SK-N-SH (cell line): ENCODE data around the gene TMEM120B.

Experiments used
- ELF1 ChIP-seq: IDR thresholded peaks from 2 replicates; pipeline ENCODE4 v1.4.0; 2012
- EP300 ChIP-seq, 2 experiments: IDR thresholded peaks; 2 replicates each; pipeline versions ENCODE4 v1.4.0 to v1.6.1; 2012; ENCODE audit warnings: borderline replicate concordance in 1 of 2, low read depth in 1 of 2, low read length in 1 of 2
- EZH2phosphoT487 ChIP-seq: fragments of 200-600 bp; sonication (generic); IDR thresholded peaks from 2 replicates; pipeline ENCODE4 v1.6.1; 2017; ENCODE audit warnings: low read depth, mixed run types, mild to moderate bottlenecking, antibody characterized with exemption, moderate library complexity, borderline replicate concordance
- FOXJ3 ChIP-seq: sonication (generic); formaldehyde crosslinking; IDR thresholded peaks from 2 replicates; pipeline ENCODE4 v1.5.1; 2020; ENCODE audit warnings: mild to moderate bottlenecking, missing genetic modification reagents
- RCOR1 ChIP-seq: fragments of 150-350 bp; IDR thresholded peaks from 2 replicates; pipeline ENCODE4 v1.6.1; 2017; ENCODE audit warnings: antibody characterized with exemption, low read length
- SMC3 ChIP-seq: IDR thresholded peaks from 2 replicates; pipeline ENCODE4 v1.6.1; 2012; ENCODE audit warnings: low read depth, low read length, improper control_type of control experiment
- TAF1 ChIP-seq: IDR thresholded peaks from 2 replicates; pipeline ENCODE4 v1.6.1; 2012; ENCODE audit warnings: low read depth, mild to moderate bottlenecking, low read length, moderate library complexity, borderline replicate concordance
- TCF12 ChIP-seq: IDR thresholded peaks from 2 replicates; pipeline ENCODE4 v1.4.0; 2012
- YY1 ChIP-seq: IDR thresholded peaks from 2 replicates; pipeline ENCODE4 v1.4.0; 2012; ENCODE audit warnings: low read depth, mild to moderate bottlenecking
- TF ChIP-seq, protein P1 (sequence below): fragments of 200-600 bp; sonication (generic); IDR thresholded peaks from 2 replicates; pipeline ENCODE4 v1.6.1; 2017; ENCODE audit warnings: antibody characterized with exemption, mild to moderate bottlenecking, moderate library complexity
- TF ChIP-seq, protein P2 (sequence below): IDR thresholded peaks from 2 replicates; pipeline ENCODE4 v1.4.0; 2012; ENCODE audit warnings: low read depth
- TF ChIP-seq, protein P3 (sequence below): fragments of 150-350 bp; IDR thresholded peaks from 2 replicates; pipeline ENCODE4 v1.6.1; 2017; ENCODE audit warnings: antibody characterized with exemption, low read length, low read depth, borderline replicate concordance
- TF ChIP-seq, protein P4 (sequence below): IDR thresholded peaks from 2 replicates; pipeline ENCODE4 v1.6.1; 2012; ENCODE audit warnings: mild to moderate bottlenecking, low read depth, low read length, moderate library complexity

DNA sequence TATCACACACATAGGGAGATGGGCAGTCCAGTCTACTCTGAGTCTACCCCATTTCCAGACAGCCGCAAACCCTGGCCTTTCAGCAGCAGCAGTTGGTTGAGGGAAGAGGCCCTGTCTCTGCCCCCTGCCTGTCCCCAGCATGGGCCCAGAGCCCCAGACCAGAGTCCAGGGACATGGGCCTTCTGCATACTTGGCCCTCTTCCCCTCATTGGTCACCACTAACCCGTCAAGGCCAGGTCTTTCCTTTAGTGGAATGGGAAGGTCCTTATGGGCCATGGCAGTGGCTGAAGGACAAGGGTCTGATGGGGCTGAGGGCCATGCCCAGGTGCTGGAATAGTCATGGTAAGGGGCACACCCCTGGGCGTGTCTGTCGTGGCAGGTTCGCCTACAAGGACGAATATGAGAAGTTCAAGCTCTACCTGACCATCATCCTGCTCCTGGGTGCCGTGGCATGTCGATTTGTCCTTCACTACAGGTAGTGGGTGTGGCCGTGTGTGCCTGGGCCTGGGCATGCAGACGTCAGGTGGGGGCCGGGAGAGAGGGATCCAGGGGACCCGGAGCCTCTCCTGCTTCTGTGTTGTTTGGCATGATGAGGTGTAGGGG, 39.3 kb downstream of the TMEM120B start:
- TF ChIP-seq, protein P1, sequence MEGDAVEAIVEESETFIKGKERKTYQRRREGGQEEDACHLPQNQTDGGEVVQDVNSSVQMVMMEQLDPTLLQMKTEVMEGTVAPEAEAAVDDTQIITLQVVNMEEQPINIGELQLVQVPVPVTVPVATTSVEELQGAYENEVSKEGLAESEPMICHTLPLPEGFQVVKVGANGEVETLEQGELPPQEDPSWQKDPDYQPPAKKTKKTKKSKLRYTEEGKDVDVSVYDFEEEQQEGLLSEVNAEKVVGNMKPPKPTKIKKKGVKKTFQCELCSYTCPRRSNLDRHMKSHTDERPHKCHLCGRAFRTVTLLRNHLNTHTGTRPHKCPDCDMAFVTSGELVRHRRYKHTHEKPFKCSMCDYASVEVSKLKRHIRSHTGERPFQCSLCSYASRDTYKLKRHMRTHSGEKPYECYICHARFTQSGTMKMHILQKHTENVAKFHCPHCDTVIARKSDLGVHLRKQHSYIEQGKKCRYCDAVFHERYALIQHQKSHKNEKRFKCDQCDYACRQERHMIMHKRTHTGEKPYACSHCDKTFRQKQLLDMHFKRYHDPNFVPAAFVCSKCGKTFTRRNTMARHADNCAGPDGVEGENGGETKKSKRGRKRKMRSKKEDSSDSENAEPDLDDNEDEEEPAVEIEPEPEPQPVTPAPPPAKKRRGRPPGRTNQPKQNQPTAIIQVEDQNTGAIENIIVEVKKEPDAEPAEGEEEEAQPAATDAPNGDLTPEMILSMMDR = no peak
- TF ChIP-seq, protein P2, sequence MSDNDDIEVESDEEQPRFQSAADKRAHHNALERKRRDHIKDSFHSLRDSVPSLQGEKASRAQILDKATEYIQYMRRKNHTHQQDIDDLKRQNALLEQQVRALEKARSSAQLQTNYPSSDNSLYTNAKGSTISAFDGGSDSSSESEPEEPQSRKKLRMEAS = no peak
- TF ChIP-seq RCOR1 (no peak), EZH2phosphoT487 (no peak), ELF1 (no peak), TCF12 (no peak), EP300 (IDR thresholded peaks at IDR 0.05; ENCODE audit: borderline replicate concordance in 1 of 2, low read depth in 1 of 2, low read length in 1 of 2) (no peak), FOXJ3 (CRISPR knock-in tag) (no peak), TAF1 (no peak), YY1 (no peak), SMC3 (no peak)
- TF ChIP-seq, protein P3, sequence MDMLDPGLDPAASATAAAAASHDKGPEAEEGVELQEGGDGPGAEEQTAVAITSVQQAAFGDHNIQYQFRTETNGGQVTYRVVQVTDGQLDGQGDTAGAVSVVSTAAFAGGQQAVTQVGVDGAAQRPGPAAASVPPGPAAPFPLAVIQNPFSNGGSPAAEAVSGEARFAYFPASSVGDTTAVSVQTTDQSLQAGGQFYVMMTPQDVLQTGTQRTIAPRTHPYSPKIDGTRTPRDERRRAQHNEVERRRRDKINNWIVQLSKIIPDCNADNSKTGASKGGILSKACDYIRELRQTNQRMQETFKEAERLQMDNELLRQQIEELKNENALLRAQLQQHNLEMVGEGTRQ = no peak
- TF ChIP-seq, protein P4, sequence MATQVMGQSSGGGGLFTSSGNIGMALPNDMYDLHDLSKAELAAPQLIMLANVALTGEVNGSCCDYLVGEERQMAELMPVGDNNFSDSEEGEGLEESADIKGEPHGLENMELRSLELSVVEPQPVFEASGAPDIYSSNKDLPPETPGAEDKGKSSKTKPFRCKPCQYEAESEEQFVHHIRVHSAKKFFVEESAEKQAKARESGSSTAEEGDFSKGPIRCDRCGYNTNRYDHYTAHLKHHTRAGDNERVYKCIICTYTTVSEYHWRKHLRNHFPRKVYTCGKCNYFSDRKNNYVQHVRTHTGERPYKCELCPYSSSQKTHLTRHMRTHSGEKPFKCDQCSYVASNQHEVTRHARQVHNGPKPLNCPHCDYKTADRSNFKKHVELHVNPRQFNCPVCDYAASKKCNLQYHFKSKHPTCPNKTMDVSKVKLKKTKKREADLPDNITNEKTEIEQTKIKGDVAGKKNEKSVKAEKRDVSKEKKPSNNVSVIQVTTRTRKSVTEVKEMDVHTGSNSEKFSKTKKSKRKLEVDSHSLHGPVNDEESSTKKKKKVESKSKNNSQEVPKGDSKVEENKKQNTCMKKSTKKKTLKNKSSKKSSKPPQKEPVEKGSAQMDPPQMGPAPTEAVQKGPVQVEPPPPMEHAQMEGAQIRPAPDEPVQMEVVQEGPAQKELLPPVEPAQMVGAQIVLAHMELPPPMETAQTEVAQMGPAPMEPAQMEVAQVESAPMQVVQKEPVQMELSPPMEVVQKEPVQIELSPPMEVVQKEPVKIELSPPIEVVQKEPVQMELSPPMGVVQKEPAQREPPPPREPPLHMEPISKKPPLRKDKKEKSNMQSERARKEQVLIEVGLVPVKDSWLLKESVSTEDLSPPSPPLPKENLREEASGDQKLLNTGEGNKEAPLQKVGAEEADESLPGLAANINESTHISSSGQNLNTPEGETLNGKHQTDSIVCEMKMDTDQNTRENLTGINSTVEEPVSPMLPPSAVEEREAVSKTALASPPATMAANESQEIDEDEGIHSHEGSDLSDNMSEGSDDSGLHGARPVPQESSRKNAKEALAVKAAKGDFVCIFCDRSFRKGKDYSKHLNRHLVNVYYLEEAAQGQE = no peak
